Epidermal melanocyte (primary cell): ENCODE results near the gene RND2.

Experiments
- DNase-seq: peaks from one replicate; pipeline ENCODE4 v3.0.0; 2011; ENCODE audit warnings: low spot score; ENCODE audit not compliant: insufficient read length

Gene RND2

DNA sequence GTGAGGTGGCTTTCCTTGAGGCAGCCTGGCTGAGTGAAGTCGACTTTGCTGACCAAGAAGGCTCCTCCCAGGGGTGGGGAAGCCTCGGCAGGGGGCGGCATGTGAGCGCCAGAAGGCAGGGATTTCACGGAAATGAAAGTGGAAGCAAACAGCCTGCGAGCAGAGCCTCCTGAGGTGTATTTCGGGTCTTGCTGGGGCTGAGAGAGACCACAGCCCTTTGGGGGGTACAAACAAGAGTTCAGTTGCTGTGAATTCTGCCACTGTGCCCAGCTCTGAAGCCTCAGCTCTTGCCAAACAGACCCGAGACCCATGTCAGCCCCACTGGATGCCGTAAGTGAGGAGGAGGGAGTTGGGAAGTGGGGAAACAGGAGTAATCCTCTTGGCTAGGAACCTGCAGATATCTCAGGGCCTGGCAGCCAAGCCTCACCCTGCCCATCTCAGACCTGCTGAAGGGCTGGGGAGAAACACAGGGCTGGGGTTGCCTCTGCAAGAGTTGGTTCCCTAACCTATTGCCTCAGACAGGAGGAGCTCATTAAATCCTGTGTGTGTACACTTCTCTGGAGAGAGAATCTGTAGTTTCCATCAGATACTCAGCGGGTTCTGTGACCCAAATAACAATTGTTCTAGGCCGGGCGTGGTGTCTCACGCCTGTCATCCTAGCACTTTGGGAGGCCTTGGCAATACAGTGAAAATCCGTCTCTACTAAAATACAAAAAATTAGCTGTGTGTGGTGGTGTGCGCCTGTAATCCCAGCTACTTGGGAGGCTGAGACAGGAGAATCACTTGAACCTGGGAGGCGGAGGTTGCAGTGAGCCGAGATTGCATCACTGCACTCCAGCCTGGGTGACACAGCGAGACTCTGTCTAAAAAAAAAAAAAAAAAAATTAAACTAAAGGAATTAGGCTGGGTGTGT, 18.1 kb upstream of the RND2 start, which contains the start of gene IFI35:
Gene IFI35, plus strand, starts transcription at position 146 of the 913 bp plus-strand sequence. Its CDS starts 164 bp downstream, at position 310.
- DNase-seq, result no peak

DNA sequence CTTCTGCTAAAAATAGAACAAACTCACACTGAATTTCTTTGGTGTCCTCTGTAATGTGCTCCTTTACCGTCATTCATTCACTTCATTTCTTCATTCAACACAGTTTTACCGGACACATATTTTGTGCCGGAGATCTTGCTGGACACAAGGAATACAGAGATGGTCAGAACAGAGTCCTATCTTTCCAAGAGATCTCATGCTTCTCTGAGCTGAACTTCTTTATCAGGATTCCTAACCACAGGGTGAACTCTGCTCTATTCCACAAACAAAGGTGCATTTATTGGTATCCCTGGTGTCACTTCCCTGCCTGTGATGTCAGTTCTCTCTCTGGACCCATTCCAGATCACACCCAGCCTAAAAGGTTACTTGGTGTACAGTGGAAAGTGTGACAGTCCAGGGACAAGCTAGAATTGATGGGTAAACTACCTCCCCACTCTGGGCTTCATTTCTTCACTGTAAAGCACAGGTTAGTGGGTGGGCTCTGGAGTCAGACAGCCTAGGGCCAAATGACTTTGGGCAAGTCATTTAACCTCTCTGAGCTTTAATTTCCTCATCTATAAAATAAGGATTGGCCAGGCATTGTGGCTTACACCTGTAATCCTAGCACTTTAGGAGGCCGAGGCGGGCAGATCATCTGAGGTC, 14.2 kb upstream of the RND2 start:
- no peak for DNase-seq

DNA sequence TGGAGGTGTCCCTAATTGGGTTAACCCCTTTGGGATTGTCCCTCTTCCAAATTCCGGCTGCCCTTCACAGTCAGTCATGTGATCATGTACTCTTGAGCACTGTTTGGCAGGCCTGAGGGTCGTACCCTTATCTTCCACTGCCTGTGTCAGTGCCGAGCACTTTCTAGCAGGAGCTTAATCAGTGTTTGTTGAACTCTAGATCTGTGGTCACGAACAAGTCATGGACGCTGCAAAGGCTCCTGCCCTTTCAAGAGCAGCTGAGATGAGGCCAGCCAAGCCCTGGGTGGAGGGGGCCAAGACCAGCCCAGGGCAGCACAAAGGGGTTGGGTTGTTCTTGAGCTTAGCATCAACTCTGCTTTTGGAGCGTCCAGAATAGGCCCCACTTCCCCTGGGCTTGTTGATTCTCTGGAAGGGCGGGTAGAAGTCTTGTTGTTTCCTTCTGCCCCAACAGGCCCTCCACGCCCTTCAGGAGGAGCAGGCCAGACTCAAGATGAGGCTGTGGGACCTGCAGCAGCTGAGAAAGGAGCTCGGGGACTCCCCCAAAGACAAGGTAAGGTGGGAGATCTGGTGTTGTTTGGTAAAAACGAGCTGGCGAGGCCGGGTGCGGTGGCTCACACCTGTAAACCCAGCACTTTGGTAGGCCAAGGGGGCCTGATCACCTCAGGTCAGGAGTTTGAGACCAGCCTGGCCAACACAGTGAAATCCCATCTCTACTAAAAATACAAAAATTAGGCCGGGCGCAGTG, 13.1 kb upstream of the RND2 start:
- DNase-seq, result no peak

DNA sequence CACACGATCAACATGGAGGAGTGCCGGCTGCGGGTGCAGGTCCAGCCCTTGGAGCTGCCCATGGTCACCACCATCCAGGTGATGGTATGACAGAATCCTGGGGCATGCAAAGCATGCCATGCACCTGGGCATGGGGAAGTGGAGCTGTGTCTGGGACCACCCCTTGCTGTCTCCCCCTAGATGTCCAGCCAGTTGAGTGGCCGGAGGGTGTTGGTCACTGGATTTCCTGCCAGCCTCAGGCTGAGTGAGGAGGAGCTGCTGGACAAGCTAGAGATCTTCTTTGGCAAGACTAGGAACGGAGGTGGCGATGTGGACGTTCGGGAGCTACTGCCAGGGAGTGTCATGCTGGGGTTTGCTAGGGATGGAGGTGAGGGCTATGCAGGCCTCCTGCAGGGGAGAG, 11.7 kb upstream of the RND2 start:
- no peak for DNase-seq

DNA sequence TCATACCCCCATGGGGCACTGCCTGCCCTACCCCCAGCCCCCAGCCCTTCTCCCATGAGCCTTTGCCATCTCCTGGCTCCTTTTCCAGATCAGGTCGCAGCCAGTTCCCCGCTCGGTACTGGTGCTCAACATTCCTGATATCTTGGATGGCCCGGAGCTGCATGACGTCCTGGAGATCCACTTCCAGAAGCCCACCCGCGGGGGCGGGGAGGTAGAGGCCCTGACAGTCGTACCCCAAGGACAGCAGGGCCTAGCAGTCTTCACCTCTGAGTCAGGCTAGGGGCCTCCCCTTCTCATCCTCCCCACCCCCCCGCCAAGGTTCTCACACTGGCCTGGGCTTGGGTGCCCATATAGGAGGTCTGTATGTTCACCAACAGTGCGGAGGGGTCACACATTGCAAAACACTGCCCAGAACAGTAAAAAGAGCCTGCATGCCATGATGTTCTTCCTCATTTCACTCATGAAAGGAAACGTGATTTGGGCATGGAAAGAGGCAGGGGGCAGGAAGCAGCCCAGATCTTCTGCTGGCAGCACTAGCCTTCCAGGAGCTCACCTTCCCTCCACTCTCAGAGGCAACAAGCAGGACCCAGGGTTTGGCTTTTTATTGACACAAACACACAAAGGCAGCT, 10.9 kb upstream of the RND2 start:
- no peak for DNase-seq

DNA sequence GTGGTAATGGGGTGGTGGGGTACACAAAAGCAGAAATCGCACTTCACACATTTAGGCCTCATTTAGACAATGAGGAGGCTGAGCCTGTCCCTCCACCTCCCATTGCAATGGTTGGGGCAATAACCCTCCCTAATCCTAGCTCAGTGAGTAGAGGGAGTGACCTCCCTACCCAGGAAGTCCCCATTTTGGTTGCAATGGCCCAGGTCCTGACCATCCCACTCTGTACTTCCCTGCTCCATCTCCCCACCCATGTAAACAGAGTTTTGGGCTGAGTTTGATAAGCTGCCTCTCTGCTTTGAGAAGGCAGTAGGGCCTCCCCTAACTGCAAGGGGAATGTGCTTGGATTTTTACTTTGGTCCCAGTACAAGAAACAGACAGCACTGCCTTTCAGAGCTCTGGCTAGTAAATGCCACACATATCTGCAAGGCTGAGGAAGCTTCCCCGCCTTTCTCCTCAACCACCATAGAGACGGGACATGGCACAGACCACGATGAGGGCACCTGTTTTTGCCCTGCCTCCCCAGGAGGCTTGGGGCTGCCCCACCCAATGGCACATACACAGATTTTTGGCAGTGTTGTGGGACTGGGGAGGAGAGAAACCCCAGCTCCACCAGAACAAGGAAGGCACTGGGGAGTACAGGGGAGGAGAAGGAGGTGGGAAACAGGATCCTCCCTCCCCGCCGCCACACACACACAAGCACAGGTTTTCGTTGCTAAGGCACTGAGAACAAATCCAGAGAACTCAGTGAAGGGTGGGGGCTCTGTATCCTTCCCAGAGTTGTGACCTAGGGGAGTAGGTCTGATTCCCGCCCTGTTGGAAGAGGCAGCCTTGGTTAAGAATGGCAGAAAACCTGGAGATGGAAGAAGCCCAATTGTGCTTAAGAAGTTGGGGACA, 10.1 kb upstream of the RND2 start:
- DNase-seq, result no peak

DNA sequence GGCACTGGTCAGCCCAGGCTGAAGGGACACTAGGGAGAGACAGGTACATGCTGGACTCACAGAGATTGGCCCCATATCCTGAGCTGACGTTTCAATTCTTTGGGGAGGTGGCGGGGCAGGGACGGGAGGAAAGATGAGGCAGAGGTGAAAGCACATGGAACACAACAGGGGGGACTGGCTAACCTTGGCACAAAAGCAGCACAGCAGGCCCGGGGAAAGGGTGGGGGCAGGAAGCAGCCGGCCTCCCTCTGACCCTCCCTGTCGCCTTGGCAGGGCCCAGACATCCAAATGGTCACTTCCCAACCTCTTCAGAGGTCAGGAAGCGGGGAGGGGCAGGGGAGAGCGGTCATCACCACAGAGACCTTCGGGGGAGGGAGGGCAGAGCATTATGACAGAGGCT, 9.5 kb upstream of the RND2 start:
- DNase-seq, result no peak

DNA sequence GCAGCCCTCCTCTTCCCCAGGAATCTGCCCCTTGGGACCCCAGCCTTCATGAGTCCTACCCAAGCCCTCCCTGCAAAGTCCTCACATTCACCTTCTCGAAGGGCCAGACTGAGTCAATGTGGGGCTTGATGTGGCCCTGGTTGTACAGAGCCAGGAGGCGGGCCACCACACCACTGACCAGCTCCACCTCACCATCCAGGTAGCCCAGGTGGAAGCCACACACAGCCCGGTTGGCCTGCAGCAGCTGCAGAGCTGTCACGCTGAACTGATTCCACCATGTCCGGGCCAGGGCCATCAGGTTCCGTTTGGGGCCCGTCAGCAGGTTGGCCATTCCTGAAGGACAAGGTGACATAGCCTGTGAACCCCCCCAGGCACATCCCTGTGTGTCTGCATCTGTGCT, 8.8 kb upstream of the RND2 start:
- DNase-seq, result no peak

DNA sequence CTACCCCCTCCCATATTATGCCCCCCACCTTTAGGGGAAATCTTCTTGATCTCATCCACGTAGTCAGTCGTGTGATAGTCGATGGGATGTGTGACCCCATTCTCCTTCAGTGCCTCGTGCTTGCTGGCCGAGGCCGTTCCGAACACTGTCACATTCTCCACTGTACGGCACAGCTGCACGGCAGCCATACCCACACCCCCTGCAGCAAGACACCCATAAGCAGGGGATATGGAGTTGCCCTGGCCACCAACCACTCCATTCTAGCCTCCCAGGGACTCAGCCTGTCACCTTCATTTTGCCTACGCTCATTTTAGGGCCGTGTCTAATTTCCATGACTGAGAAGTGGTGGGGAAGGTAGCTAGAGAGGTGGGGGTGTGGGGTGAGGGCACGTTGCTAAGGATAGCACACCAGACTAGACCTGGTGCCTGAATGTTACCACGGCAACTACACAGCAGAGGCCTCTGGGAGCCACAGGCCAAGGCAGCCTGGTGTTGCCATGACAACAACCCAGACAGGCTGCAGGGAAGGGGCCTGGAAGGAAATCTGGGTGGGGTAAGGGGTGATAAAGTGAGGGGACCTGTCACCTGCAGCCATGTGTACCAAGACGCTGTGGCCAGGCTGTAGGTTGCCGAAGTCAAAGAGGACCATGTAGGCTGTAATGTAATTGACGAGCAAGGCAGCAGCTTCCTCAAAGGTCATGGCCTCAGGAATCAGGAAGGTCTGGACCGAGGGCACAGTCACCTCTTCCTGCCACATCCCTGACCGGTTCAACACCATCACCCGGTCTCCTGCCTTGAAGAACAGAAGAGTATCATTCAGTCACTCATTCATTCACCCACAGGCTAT, 6.8 kb upstream of the RND2 start:
- no peak for DNase-seq

DNA sequence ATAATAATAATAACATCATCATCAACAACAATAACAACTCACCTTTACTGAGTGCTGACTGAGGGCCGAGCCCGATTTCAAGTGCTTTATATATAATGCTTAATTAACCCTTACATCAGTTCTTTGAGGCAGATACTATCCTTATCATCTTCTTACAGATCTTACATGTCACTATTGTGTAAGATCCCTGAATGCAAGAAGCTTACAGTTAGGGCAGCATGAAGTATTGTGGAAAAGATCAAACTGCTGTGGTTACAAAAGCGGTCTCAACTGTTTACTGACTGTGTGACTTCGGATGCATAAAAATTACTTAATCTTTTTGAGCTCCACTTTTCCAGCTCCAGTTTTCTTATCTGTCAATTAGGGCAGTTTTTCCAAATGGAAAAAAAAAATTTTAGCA, 6.1 kb upstream of the RND2 start:
- DNase-seq, result no peak

DNA sequence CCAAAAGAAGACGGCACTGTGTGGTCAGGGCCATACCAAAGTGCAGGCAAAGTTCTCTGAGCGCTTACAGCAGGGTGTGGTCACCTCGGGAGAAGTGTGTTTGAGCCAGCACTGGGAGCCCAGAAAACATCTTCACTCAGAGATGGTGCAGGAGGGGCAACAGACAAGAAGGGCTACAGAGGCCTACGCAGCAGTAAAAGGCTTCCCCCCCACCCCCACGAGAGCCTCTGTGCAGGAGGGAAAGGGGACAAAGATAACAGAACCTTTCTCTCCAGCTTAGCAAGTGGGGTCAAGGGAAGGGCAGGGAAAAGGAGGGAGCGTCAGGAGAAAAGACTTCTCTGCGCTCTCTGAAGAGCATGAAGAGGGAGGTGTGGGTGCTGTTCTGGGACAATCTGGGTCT, 5.6 kb upstream of the RND2 start:
- DNase-seq, result no peak

DNA sequence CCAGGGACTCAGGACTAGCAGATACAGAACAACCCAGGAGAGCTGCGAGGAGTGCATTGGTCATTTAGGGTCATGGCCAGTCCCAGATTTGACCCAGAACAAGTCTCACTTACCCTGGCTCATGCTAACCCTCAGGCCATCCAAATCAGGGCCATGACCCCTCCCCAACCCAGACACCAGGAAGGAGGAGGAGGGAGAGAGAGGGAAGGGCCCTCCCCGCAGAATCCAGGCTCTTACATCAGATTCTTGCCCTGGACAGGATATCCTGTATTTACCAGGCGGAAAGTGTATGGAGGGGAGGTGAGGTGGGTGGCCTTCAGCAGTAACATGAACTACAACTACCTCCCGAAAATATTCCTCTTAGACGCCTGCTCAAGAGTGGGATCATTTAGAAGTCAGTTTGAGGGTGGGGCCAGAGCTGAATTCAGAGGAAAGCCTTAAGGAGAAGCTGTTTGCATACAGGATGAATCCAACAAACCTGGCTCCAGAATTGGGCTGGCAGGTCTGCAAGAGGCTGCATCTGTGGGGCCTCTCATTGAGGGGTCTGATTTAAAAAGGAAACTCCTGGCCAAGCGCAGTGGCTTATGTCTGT, 4.9 kb upstream of the RND2 start:
- no peak for DNase-seq

DNA sequence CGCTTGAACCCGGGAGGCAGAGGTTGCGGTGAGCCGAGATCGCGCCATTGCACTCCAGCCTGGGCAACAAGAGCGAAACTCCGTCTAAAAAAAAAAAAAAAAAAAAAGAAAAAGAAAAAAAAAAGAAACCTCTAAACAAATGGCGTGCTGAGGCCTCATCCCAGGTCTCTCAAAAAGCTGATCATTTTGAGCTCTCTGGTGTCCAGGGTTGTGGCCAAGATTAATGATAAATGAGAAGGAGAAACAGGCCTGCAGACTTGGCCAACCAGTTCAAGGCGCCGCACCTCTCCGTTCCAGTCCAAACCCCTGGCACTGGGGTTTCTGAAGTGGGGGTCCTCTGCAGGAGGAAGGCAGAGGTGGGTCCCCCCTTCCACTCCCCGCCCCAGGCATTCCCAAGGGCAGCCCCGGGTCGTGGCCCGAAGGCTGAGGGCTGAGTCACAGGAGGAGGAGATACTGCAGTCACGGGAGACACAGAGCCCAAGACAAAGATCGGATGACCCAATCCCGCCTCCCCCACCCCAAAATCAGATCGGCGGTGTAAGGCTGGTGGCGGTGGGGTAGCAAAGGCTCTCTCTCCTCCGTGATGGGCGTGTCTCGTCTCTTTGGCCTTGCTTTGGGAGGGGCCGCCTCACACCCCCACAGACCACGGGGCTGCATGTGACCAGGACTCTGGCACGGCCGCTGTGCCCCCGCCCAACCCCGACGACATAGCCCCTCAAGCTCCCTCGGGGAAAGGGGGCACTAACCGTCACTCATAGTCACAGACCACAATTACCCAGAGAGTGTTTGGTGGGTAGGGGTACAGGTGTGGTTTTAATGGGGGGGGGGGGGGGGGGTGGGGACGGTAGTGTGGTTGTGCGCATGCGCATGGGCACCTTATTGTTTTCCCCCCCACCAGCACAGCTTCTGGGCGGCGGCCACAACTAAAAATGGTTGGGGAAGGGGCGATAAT, 4.0 kb upstream of the RND2 start:
- DNase-seq, result peak; percentile 75

DNA sequence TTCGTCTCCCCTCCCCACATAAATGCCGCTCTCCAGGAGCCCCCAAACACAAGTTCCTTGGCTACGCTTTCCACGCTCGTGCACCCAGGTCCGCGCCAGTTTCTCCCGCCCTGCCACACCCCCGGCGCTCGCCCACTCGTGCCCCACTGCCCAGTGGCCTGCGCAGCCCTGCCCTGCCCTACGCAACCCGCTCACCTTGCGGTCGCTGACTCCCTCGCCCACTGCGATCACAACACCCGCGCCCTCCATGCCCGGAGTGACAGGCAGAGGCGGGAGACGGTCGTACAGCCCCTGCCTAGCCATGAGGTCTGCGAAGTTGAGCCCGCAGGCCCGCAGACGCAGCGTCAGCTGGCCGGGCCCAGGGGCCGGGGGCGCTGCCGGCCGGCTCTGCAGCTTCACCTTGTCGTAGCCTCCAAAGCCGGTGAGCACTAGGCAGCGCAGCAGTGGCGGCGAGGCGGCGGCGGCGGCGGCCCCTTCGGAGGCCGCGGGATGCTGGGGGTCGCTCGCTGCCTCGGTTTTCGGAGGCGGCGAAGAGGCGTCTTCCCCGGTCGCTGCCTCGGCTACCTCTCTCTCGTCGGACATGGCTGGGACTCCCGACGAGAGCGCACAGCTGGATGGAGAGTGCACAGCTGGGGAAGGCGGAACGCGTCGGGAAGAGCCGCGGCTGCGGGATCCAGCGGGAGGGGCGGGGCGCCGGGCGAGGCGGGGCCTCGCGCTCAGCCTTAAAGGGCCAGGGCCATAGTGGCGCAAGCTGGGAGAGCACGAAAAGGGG, 3.1 kb upstream of the RND2 start, which contains the start of gene VAT1:
Gene VAT1, minus strand, starts transcription at position 645 of the 772 bp plus-strand sequence. Its CDS starts 63 bp downstream, at position 582.
- DNase-seq, result peak; percentile 91

DNA sequence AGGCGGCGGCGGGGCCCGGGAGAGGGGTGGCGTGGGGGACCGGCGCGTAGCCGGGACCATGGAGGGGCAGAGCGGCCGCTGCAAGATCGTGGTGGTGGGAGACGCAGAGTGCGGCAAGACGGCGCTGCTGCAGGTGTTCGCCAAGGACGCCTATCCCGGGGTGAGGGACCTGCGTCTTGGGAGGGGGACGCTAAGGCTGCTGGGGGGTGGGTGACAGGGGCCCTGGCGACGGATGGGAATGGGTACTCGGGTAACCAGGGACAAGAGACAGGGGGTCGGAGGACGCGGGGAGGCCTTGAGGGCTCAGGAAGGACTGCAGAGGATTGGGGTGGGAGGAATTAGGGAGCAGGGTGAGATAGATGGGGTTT, 243 bp downstream of the RND2 start:
- DNase-seq, result no peak

DNA sequence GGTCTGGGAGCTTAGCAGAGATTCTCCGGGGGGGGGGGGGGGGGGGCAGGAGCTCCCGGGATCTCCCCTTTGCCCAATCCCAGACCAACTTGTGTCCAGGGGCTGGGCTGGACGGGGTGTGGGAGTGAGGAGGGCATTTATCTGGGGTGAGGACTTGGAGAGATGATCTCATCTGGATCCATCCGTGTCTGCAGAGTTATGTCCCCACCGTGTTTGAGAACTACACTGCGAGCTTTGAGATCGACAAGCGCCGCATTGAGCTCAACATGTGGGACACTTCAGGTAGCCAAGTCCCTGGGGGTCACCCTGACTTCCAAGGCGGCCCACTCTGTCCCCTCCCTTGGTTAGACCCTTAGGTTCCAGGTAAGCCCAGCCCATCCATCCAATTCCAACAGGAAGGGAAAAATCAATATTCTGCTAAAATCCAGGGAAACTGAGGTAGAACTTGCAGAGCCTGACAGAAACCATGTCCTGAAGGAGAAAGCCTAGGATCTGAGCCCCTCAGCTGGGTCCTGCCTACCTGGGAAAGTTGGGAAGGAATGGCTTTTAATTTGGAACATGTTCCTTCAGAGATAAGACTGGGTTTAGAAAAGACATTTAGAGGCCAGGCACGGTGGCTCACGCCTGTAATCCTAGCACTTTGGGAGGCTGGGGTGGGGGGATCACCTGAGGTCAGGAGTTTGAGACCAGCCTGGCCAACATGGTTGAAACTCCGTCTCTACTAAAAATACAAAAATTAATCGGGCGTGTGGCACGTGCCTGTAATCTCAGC, 921 bp downstream of the RND2 start:
- no peak for DNase-seq

DNA sequence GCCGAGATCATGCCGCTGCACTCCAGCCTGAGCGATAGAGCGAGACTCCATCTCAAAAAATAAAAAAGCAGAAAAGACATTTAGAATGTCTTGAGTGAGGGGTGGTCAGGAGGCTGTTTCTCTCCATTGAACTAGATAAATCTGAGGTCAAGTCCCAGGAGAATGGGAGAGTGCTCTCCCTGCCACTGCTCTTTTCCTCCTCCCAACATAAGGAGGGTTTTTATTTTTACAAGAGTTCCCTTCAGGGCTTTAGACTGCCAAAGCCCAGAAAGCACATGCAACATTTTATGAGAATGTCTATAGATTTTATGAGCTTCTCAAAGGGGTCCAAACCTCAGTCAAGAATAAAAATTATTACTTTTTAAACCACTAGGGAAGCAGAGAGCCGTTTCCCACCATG, 1.6 kb downstream of the RND2 start:
- DNase-seq, result no peak
